CD4-positive, alpha-beta T cell (primary cell): Measurements from ENCODE around the gene VPS13D. TPM values are rescaled to one million over a fixed set of nuclear protein-coding genes. Genes with fewer than 3 reads are reported as not detected.
"Not testable (repeated sequence)": the region's sequence is repeated elsewhere in the genome, so short reads cannot be mapped to it uniquely, and the experiment has no call there.

Experiments used
- ATAC-seq: fragments of 200-7000 bp; cut with Tn5 transposase; one replicate; pipeline ENCODE4 v1.10.0; 2022; ENCODE audit warnings: mild to moderate bottlenecking; ENCODE audit not compliant: poor library complexity
- CTCF ChIA-PET: fragments of 350-600 bp; sonication (Branson Sonifier 250); formaldehyde crosslinking; loops from one replicate; lab custom pipeline; 2021; ENCODE audit warnings: antibody characterized with exemption, inconsistent platforms; lab: Charles Lee
- POLR2A ChIA-PET: fragments of 350-600 bp; sonication (Branson Sonifier 250); formaldehyde crosslinking; loops from one replicate; lab custom pipeline; 2021; ENCODE audit warnings: antibody characterized with exemption, inconsistent platforms; lab: Charles Lee
- DNase-seq, 14 experiments: peaks; one replicate each; pipeline ENCODE4 v3.0.0-alpha.2; 2013 to 2020; ENCODE audit warnings: mixed read lengths in 2 of 14
- H3K27ac ChIP-seq, 2 donors: one replicate each; pipeline versions ENCODE4 v1.5.1 to v1.7.0; 2013; ENCODE audit warnings: low read length in 2 of 2, low read depth in 1 of 2, mild to moderate bottlenecking in 1 of 2
- H3K27me3 ChIP-seq, 2 experiments: 1 replicate in 1 of 2; 2 replicates in 1 of 2; pipeline versions ENCODE4 v1.6.1 to v1.7.0; 2013; ENCODE audit warnings: low read length in 2 of 2, control low read depth in 1 of 2, mild to moderate bottlenecking in 1 of 2, moderate library complexity in 1 of 2; ENCODE audit not compliant: insufficient read depth in 2 of 2, control insufficient read depth in 1 of 2
- H3K36me3 ChIP-seq: one replicate; pipeline ENCODE4 v1.6.1; 2013; ENCODE audit warnings: low read length, control low read depth; ENCODE audit not compliant: insufficient read depth
- H3K4me1 ChIP-seq: one replicate; pipeline ENCODE4 v1.6.1; 2013; ENCODE audit warnings: low read length, control low read depth; ENCODE audit not compliant: insufficient read depth
- H3K4me3 ChIP-seq: one replicate; pipeline ENCODE4 v1.5.1; 2013; ENCODE audit warnings: mild to moderate bottlenecking, low read length, moderate library complexity
- H3K9me3 ChIP-seq, 2 experiments: 1 replicate in 1 of 2; 2 replicates in 1 of 2; pipeline versions ENCODE4 v1.6.1 to v1.7.0; 2013; ENCODE audit warnings: low read length in 2 of 2, mild to moderate bottlenecking in 2 of 2, control low read depth in 1 of 2, moderate library complexity in 1 of 2; ENCODE audit not compliant: control insufficient read depth in 1 of 2, insufficient read depth in 1 of 2
- H3K27ac Mint-ChIP-seq: one replicate; pipeline ENCODE4 v1.8.0; 2020; ENCODE audit warnings: mixed read lengths
- H3K27me3 Mint-ChIP-seq: one replicate; pipeline ENCODE4 v1.8.0; 2021; ENCODE audit warnings: mixed read lengths
- H3K36me3 Mint-ChIP-seq: one replicate; pipeline ENCODE4 v1.8.0; 2021; ENCODE audit warnings: low read depth, mixed read lengths
- H3K4me1 Mint-ChIP-seq: one replicate; pipeline ENCODE4 v1.8.0; 2021; ENCODE audit warnings: low read depth, mixed read lengths
- H3K4me3 Mint-ChIP-seq: one replicate; pipeline ENCODE4 v1.8.0; 2020; ENCODE audit warnings: mild to moderate bottlenecking, mixed read lengths
- H3K9me3 Mint-ChIP-seq: one replicate; pipeline ENCODE4 v1.8.0; 2020; ENCODE audit warnings: mixed read lengths
- intact Hi-C, 2 experiments: fragments of 100-400 bp; cut with DNase I in 1 of 2; cut with micrococcal nuclease in 1 of 2; formaldehyde crosslinking; loops; one replicate each; pipeline versions ENCODE4 v1.15.1 to v1.9.0; 2023 to 2025; cut with DNase I, micrococcal nuclease
- total RNA-seq, 174 experiments: library from RNA in 2 of 174; stranded (reverse) in 2 of 174; gene quantifications; one replicate each; pipeline ENCODE4 v1.2.3 and lab custom pipeline; 2021 to 2026
- TF ChIP-seq, protein P1 (sequence below): fragments of 200-600 bp; IDR thresholded peaks from one replicate; pipeline ENCODE4 v1.8.0; 2022; ENCODE audit warnings: antibody characterized with exemption, mild to moderate bottlenecking

The VPS13D gene
- total RNA-seq, 2 experiments from 2014 or later: 63.0 to 67.3 TPM

DNA sequence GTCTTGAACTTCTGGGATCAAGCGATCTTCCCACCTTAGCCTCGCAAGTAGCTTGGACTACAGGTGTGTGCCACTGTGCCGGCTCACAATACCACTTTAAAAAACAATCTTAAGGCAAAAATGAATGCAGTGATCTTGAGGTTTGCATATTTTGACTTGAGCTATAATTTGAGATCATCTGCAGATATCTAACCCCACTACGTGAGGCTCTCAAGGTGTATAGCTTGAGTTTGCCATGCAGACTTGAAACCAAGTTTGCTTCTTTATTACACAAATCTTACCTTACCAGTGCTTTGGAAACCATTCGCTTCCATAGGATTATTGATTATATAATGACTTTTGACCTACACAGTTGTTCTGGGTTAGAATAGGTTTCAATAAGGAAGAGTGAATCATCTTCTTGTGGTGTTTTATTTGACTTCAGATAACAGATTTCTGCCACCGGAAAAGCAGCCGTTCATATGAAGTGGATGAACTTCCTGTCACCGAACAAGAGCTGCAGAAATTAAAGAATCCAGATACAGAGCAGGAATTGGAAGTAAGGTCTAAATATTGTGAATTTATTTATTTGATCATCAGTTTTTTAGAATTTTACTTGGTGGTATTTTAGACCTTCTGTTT is 155.1 kb downstream of the VPS13D start:
- intact Hi-C loops: no loop called here
- peaks cover 93% of the 10 kb centered on the region for H3K36me3 Mint-ChIP-seq
- ChIA-PET CTCF (interaction anchor here (2.1 kb wide), 1 partner anchor 234 kb away, joined by 12 read pairs; no protein-coding TSS in a partner anchor), POLR2A (interaction anchor here (0.6 to 3.1 kb wide), 11 partner anchors 13 to 476 kb away, joined by 3 to 28 read pairs (median 3); partner anchors contain the start of gene DHRS3)
- peak in 9 of 14 experiments; percentile 4 to 68 (median 30) for DNase-seq
- H3K9me3 Mint-ChIP-seq: peaks cover 6% of the 10 kb centered on the region
- TF ChIP-seq, protein P1, sequence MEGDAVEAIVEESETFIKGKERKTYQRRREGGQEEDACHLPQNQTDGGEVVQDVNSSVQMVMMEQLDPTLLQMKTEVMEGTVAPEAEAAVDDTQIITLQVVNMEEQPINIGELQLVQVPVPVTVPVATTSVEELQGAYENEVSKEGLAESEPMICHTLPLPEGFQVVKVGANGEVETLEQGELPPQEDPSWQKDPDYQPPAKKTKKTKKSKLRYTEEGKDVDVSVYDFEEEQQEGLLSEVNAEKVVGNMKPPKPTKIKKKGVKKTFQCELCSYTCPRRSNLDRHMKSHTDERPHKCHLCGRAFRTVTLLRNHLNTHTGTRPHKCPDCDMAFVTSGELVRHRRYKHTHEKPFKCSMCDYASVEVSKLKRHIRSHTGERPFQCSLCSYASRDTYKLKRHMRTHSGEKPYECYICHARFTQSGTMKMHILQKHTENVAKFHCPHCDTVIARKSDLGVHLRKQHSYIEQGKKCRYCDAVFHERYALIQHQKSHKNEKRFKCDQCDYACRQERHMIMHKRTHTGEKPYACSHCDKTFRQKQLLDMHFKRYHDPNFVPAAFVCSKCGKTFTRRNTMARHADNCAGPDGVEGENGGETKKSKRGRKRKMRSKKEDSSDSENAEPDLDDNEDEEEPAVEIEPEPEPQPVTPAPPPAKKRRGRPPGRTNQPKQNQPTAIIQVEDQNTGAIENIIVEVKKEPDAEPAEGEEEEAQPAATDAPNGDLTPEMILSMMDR: no peak
- H3K27me3 Mint-ChIP-seq: no peaks in the 10 kb centered on the region
- no peak overlapping the region for H3K4me3 ChIP-seq
- peaks cover 29% of the 10 kb centered on the region for H3K4me1 ChIP-seq
- no peak for ATAC-seq
- H3K4me3 Mint-ChIP-seq: peak overlapping the region; percentile 32
- H3K27ac ChIP-seq: peak overlapping the region; percentile 44 to 66
- peaks cover 58% of the 10 kb centered on the region for H3K4me1 Mint-ChIP-seq
- H3K9me3 ChIP-seq: peaks cover 0 to 14% of the 10 kb centered on the region in 2 experiments
- peaks cover 48% of the 10 kb centered on the region for H3K36me3 ChIP-seq
- H3K27me3 ChIP-seq: no peaks in the 10 kb centered on the region
- peak overlapping the region; percentile 74 for H3K27ac Mint-ChIP-seq

DNA sequence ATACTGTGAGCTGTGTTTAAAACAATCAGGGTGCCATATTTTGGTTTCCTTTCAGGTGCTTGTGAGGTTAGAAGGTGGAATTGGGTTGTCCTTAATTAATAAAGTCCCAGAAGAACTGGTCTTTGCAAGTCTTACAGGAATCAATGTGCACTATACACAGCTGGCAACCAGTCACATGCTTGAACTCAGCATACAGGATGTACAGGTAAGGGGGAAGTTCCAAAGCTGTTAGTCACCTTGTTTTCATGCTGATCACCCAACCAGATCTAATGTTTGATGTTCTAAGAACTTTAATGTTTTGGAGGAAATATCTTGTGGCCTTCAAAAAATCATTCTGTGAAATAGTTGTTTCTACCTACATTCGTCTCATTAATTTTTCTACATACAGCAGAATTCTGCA is 156.3 kb downstream of the VPS13D start:
- peaks cover 53% of the 10 kb centered on the region for H3K4me1 Mint-ChIP-seq

DNA sequence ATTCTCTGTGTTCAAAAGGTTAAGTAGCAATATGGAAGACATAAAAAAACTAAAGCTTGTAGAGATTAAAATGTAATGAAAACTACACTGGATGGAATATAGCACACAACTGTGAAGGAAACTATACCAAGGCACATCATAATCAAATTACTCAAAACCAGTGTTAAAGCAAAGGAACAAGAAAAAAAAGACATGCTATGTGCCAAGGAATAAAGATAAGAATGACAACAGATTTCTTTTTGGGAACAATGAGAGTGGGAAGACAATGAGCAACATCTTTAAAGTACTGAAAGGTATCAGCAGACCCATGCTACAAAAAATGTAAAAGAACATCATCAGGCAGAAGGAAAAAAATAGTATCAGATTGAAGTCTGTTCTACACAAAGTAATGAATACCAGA is 157.8 kb downstream of the VPS13D start:
- intact Hi-C loops: no loop called here
- ChIA-PET CTCF (no interaction called here), POLR2A (interaction anchor here (0.6 kb wide), 1 partner anchor 35 kb away, joined by 3 read pairs; no protein-coding TSS in a partner anchor)
- TF ChIP-seq, protein P1: no peak
- DNase-seq (no peak), ATAC-seq (no peak)
- H3K4me1 ChIP-seq: peaks cover 29% of the 10 kb centered on the region
- no peak overlapping the region for H3K27ac Mint-ChIP-seq
- peaks cover 37% of the 10 kb centered on the region for H3K36me3 ChIP-seq
- peaks cover 46% of the 10 kb centered on the region for H3K4me1 Mint-ChIP-seq
- no peaks in the 10 kb centered on the region for H3K27me3 Mint-ChIP-seq
- no peaks in the 10 kb centered on the region for H3K27me3 ChIP-seq
- H3K27ac ChIP-seq: no peak overlapping the region
- H3K9me3 ChIP-seq: peaks cover 0 to 14% of the 10 kb centered on the region in 2 experiments
- H3K9me3 Mint-ChIP-seq: peaks cover 6% of the 10 kb centered on the region
- no peak overlapping the region for H3K4me3 Mint-ChIP-seq
- H3K4me3 ChIP-seq: no peak overlapping the region
- peaks cover 90% of the 10 kb centered on the region for H3K36me3 Mint-ChIP-seq

More for the DNA sequence above, 156.3 kb downstream of the VPS13D start:
- peak; percentile 91 for ATAC-seq
- Mint-ChIP-seq H3K4me3 (peak overlapping the region; percentile 60), H3K9me3 (peaks cover 6% of the 10 kb centered on the region), H3K27ac (peak overlapping the region; percentile 74), H3K36me3 (peaks cover 94% of the 10 kb centered on the region), H3K27me3 (no peaks in the 10 kb centered on the region)
- Histone ChIP-seq H3K36me3 (peaks cover 39% of the 10 kb centered on the region), H3K4me1 (peaks cover 29% of the 10 kb centered on the region), H3K4me3 (no peak overlapping the region), H3K9me3 (peaks cover 0 to 14% of the 10 kb centered on the region in 2 experiments), H3K27me3 (no peaks in the 10 kb centered on the region), H3K27ac (peak overlapping the region; percentile 50 to 60)
- TF ChIP-seq, protein P1: no peak
- peak in 10 of 14 experiments; percentile 2 to 78 (median 41) for DNase-seq
- ChIA-PET CTCF (interaction anchor here (0.9 kb wide), 1 partner anchor 46 kb away, joined by 4 read pairs; no protein-coding TSS in a partner anchor), POLR2A (interaction anchor here (1.1 to 3.1 kb wide), 6 partner anchors 12 to 233 kb away, joined by 3 to 28 read pairs (median 5); partner anchors contain the start of gene DHRS3)
- intact Hi-C loops: no loop called here

DNA sequence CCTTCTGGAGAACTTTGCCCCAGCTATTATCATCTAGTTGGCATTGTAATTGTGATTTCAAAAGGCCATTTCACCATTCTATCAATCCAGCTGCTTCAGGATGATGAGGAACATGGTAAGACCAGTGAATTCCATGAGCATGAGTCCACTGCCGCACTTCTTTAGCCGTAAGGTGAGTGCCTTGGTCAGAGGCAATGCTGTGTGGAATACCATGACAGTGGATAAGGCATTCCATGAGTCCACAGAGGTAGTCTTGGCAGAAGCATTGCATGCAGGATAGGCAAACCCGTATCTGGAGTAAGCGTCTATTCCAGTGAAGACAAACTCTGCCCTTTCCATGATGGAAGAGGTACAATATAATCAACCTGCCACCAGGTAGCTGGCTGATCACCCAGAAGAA is 160.5 kb downstream of the VPS13D start:
- H3K4me3 ChIP-seq, H3K4me3 Mint-ChIP-seq, intact Hi-C loops, ATAC-seq, H3K27ac Mint-ChIP-seq, H3K27ac ChIP-seq, H3K27me3 ChIP-seq, DNase-seq, POLR2A ChIA-PET, H3K9me3 Mint-ChIP-seq, CTCF ChIA-PET, H3K27me3 Mint-ChIP-seq: not testable (repeated sequence)
- Histone ChIP-seq H3K4me1 (peaks cover 13% of the 10 kb centered on the region), H3K36me3 (peaks cover 28% of the 10 kb centered on the region), H3K9me3 (peaks cover 0 to 14% of the 10 kb centered on the region in 2 experiments)
- Mint-ChIP-seq H3K4me1 (peaks cover 19% of the 10 kb centered on the region), H3K36me3 (peaks cover 86% of the 10 kb centered on the region)
